ENCODE data around the gene SLC6A12. TPM values are rescaled to one million over a fixed set of nuclear protein-coding genes. Genes with fewer than 3 reads are reported as not detected.

Gene SLC6A12
- polyA plus RNA-seq, 1 of the 3 experiments (the other 2 are of a cell fraction) = 0.02 TPM

GRCh38 chr12:147242-147641 is 66.7 kb downstream of the SLC6A12 start:
- H3K27me3 ChIP-seq (ENCODE audit: insufficient read depth) = no peaks in the 10 kb centered on the region
- no peak for DNase-seq
- H3K27ac ChIP-seq (ENCODE audit: low read depth in 2 of 2, low read length in 1 of 2) = no peak overlapping the region
- H3K36me3 ChIP-seq (replicated peaks in 1 of 2; ENCODE audit: control insufficient read depth in 1 of 2, insufficient read depth in 2 of 2, low read length in 1 of 2) = no peaks in the 10 kb centered on the region
- H3F3A ChIP-seq (replicated peaks; ENCODE audit: insufficient read depth) = no peaks in the 10 kb centered on the region
- 69% methylated on average over 6 of the region's 9 CpGs for WGBS (ENCODE audit: low lambda C conversion rate)
- H4K20me1 ChIP-seq (ENCODE audit: insufficient read depth) = no peaks in the 10 kb centered on the region
- no peaks in the 10 kb centered on the region for H3K9me3 ChIP-seq
- no peak overlapping the region for H2AFZ ChIP-seq (ENCODE audit: low read depth)
- TF ChIP-seq RAD21 (IDR thresholded peaks at IDR 0.05; ENCODE audit: low read length) (no peak), REST (IDR thresholded peaks at IDR 0.05; ENCODE audit: low read depth, low read length) (no peak), GATA2 (CRISPR knock-in tag; IDR thresholded peaks at IDR 0.05) (no peak), CHD2 (IDR thresholded peaks at IDR 0.05; ENCODE audit: low read length, partially characterized antibody) (no peak), ZBTB33 (IDR thresholded peaks at IDR 0.05; ENCODE audit: borderline replicate concordance, low read depth) (no peak), FOXJ3 (CRISPR knock-in tag; IDR thresholded peaks at IDR 0.05) (no peak), SIN3A (IDR thresholded peaks at IDR 0.05; ENCODE audit: borderline replicate concordance, low read depth, low read length) (no peak), TEAD4 (IDR thresholded peaks at IDR 0.05; ENCODE audit: borderline replicate concordance, insufficient read depth) (no peak), FOSL2 (IDR thresholded peaks at IDR 0.05; ENCODE audit: borderline replicate concordance, low read depth) (no peak), USF2 (IDR thresholded peaks at IDR 0.05; ENCODE audit: borderline replicate concordance, low read depth, low read length) (no peak), MEF2A (IDR thresholded peaks at IDR 0.05; ENCODE audit: borderline replicate concordance, low read depth) (no peak), CTCF (IDR thresholded peaks at IDR 0.05) (no peak), RFX5 (IDR thresholded peaks at IDR 0.05; ENCODE audit: low read length) (no peak), USF1 (IDR thresholded peaks at IDR 0.05; ENCODE audit: borderline replicate concordance, low read depth) (no peak), JUND (IDR thresholded peaks at IDR 0.05) (no peak), GABPA (IDR thresholded peaks at IDR 0.05; ENCODE audit: low read depth) (no peak), MAX (IDR thresholded peaks at IDR 0.05; ENCODE audit: low read depth) (no peak), NFIC (IDR thresholded peaks at IDR 0.05; ENCODE audit: borderline replicate concordance) (no peak), IRF3 (IDR thresholded peaks at IDR 0.05; ENCODE audit: low read depth, low read length) (no peak), EP300 (IDR thresholded peaks at IDR 0.05; ENCODE audit: borderline replicate concordance in 1 of 2, low read depth in 1 of 2, low read length in 1 of 2) (no peak)
- peaks cover 0 to 3% of the 10 kb centered on the region in 2 experiments; a peak in 1 of 4 replicates for H3K4me1 ChIP-seq (ENCODE audit: control insufficient read depth in 1 of 2, insufficient read depth in 2 of 2, low read depth in 1 of 2, low read length in 1 of 2)
- ChIA-PET CTCF (interaction anchor here (1.0 to 2.2 kb wide), 4 partner anchors 10 to 73 kb away, joined by 3 to 4 read pairs (median 4); no protein-coding TSS in a partner anchor), POLR2A (no interaction called here)
- H3K4me3 ChIP-seq (ENCODE audit: low read depth in 2 of 2, low read length in 1 of 2) = no peak overlapping the region
- no peak overlapping the region for H3K4me2 ChIP-seq
- H3K79me2 ChIP-seq (ENCODE audit: insufficient read depth) = no peaks in the 10 kb centered on the region
- no peaks in the 10 kb centered on the region for H3K9me2 ChIP-seq
- no peak overlapping the region for H3K9ac ChIP-seq
